ENCODE measurements around the gene BIRC3.
A peak's percentile ranks its signal among the peaks of the same experiment; 100 is the strongest.

Gene BIRC3

GRCh38 chr11:102317099-102317767, at the start of gene BIRC3:
Gene BIRC3 (plus strand): TSS chr11:102317484. CDS start chr11:102324510, 7,026 bp downstream.
- DNase-seq (ENCODE audit: low read depth in 2 of 2) = peak; percentile 84 to 92

- DNase-seq (ENCODE audit: low read depth in 2 of 2) = no peak
Observed at GRCh38 chr11:102267609-102268008, 49.7 kb upstream of the BIRC3 start.

GRCh38 chr11:102268083-102268984, 49.0 kb upstream of the BIRC3 start:
- DNase-seq (ENCODE audit: low read depth in 2 of 2) = peak; percentile 44 to 54

GRCh38 chr11:102268985-102269470, 48.3 kb upstream of the BIRC3 start:
- DNase-seq (ENCODE audit: low read depth in 2 of 2) = no peak

- no peak for DNase-seq (ENCODE audit: low read depth in 2 of 2)
Observed at GRCh38 chr11:102269927-102270326, 47.4 kb upstream of the BIRC3 start.

- DNase-seq (ENCODE audit: low read depth in 2 of 2) = no peak
Observed at GRCh38 chr11:102272047-102272824, 45.0 kb upstream of the BIRC3 start.

- no peak for DNase-seq (ENCODE audit: low read depth in 2 of 2)
Observed at GRCh38 chr11:102274628-102275027, 42.7 kb upstream of the BIRC3 start.

- DNase-seq (ENCODE audit: low read depth in 2 of 2) = no peak
Observed at GRCh38 chr11:102276362-102276761, 40.9 kb upstream of the BIRC3 start.

- no peak for DNase-seq (ENCODE audit: low read depth in 2 of 2)
Observed at GRCh38 chr11:102276783-102277182, 40.5 kb upstream of the BIRC3 start.

- no peak for DNase-seq (ENCODE audit: low read depth in 2 of 2)
Observed at GRCh38 chr11:102279641-102280170, 37.6 kb upstream of the BIRC3 start.

GRCh38 chr11:102280245-102280833, 36.9 kb upstream of the BIRC3 start:
- DNase-seq (ENCODE audit: low read depth in 2 of 2) = no peak

GRCh38 chr11:102283116-102283485, 34.2 kb upstream of the BIRC3 start:
- no peak for DNase-seq (ENCODE audit: low read depth in 2 of 2)

- no peak for DNase-seq (ENCODE audit: low read depth in 2 of 2)
Observed at GRCh38 chr11:102284008-102284407, 33.3 kb upstream of the BIRC3 start.

- no peak for DNase-seq (ENCODE audit: low read depth in 2 of 2)
Observed at GRCh38 chr11:102286292-102286691, 31.0 kb upstream of the BIRC3 start.

- DNase-seq (ENCODE audit: low read depth in 2 of 2) = peak in 1 of 2 donors; percentile 19
Observed at GRCh38 chr11:102287964-102288724, 29.1 kb upstream of the BIRC3 start.

GRCh38 chr11:102288725-102289083, 28.6 kb upstream of the BIRC3 start:
- DNase-seq (ENCODE audit: low read depth in 2 of 2) = no peak

- no peak for DNase-seq (ENCODE audit: low read depth in 2 of 2)
Observed at GRCh38 chr11:102289592-102289991, 27.7 kb upstream of the BIRC3 start.

- DNase-seq (ENCODE audit: low read depth in 2 of 2) = no peak
Observed at GRCh38 chr11:102291831-102292230, 25.5 kb upstream of the BIRC3 start.

GRCh38 chr11:102292933-102293332, 24.4 kb upstream of the BIRC3 start:
- no peak for DNase-seq (ENCODE audit: low read depth in 2 of 2)

GRCh38 chr11:102293873-102294601, 23.2 kb upstream of the BIRC3 start:
- DNase-seq (ENCODE audit: low read depth in 2 of 2) = no peak
